OCI-LY3 (cell line): ENCODE data around the gene ADGRG1.

Source experiments
- EZH2phosphoT487 ChIP-seq: fragments of 200-600 bp; shearing (Covaris generic); IDR thresholded peaks from 2 replicates; pipeline ENCODE4 v1.6.1; 2018; ENCODE audit warnings: antibody characterized with exemption, mixed run types, low read depth
- TF ChIP-seq, protein P1 (sequence below): fragments of 200-600, 300-600 bp; sonication (generic); IDR thresholded peaks from 2 replicates; pipeline ENCODE4 v1.5.1; 2014; ENCODE audit warnings: antibody characterized with exemption, low read length, low read depth

GRCh38 chr16:57640185-57640584 is 11.8 kb downstream of the ADGRG1 start:
- TF ChIP-seq, protein P1, sequence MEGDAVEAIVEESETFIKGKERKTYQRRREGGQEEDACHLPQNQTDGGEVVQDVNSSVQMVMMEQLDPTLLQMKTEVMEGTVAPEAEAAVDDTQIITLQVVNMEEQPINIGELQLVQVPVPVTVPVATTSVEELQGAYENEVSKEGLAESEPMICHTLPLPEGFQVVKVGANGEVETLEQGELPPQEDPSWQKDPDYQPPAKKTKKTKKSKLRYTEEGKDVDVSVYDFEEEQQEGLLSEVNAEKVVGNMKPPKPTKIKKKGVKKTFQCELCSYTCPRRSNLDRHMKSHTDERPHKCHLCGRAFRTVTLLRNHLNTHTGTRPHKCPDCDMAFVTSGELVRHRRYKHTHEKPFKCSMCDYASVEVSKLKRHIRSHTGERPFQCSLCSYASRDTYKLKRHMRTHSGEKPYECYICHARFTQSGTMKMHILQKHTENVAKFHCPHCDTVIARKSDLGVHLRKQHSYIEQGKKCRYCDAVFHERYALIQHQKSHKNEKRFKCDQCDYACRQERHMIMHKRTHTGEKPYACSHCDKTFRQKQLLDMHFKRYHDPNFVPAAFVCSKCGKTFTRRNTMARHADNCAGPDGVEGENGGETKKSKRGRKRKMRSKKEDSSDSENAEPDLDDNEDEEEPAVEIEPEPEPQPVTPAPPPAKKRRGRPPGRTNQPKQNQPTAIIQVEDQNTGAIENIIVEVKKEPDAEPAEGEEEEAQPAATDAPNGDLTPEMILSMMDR, result no peak
- no peak for TF ChIP-seq EZH2phosphoT487
